B cell (primary cell): ENCODE data around the gene IMP3. TPM values are rescaled to one million over a fixed set of nuclear protein-coding genes. Genes with fewer than 3 reads are reported as not detected.

Experiments
- ATAC-seq: fragments of 200-7000 bp; cut with Tn5 transposase; one replicate; pipeline ENCODE4 v1.10.0; 2021; ENCODE audit warnings: low read depth, mild to moderate bottlenecking, moderate number of reproducible peaks, moderate library complexity
- CTCF ChIA-PET: fragments of 350-600 bp; sonication (Branson Sonifier 250); formaldehyde crosslinking; loops from one replicate; lab custom pipeline; 2021; ENCODE audit warnings: antibody characterized with exemption, inconsistent platforms; lab: Charles Lee
- POLR2A ChIA-PET: fragments of 350-600 bp; sonication (Branson Sonifier 250); formaldehyde crosslinking; loops from one replicate; lab custom pipeline; 2021; ENCODE audit warnings: antibody characterized with exemption; lab: Charles Lee
- DNase-seq: peaks from one replicate; pipeline ENCODE4 v3.0.0; 2013
- H2AFZ ChIP-seq: 2 replicates; pipeline ENCODE4 v1.6.1; 2012; ENCODE audit warnings: mild to moderate bottlenecking, low read depth, low read length; ENCODE audit not compliant: insufficient read depth, poor library complexity, severe bottlenecking
- H3K27ac ChIP-seq, 2 donors: 1 replicate in 1 of 2; 2 replicates in 1 of 2; pipeline ENCODE4 v1.5.1; 2012 to 2013; ENCODE audit warnings: low read length in 2 of 2, mild to moderate bottlenecking in 2 of 2, moderate library complexity in 1 of 2
- H3K27me3 ChIP-seq, 4 experiments: fragments of 200-600 bp in 1 of 4; sonication (generic) in 1 of 4; replicated peaks in 1 of 4; 1 replicate in 2 of 4; 2 replicates in 2 of 4; pipeline versions ENCODE4 v1.6.1 to v1.7.0; 2013 to 2016; ENCODE audit warnings: low read length in 3 of 4, mild to moderate bottlenecking in 2 of 4, mixed read lengths in 1 of 4, moderate library complexity in 1 of 4; ENCODE audit not compliant: insufficient read depth in 4 of 4, control insufficient read depth in 3 of 4; ENCODE audit errors: control extremely low read depth in 1 of 4
- H3K36me3 ChIP-seq, 2 experiments: replicated peaks in 1 of 2; 1 replicate in 1 of 2; 2 replicates in 1 of 2; pipeline versions ENCODE4 v1.6.1 to v1.7.1; 2013; ENCODE audit warnings: low read length in 1 of 2; ENCODE audit not compliant: insufficient read depth in 2 of 2, control insufficient read depth in 1 of 2; ENCODE audit errors: control extremely low read depth in 1 of 2, extremely low read depth in 1 of 2
- H3K4me1 ChIP-seq, 2 donors: fragments of 200-600 bp in 1 of 2; sonication (generic) in 1 of 2; 1 replicate in 1 of 2; 2 replicates in 1 of 2; pipeline versions ENCODE4 v1.5.1 to v1.6.1; 2013 to 2017; ENCODE audit warnings: low read length in 2 of 2; ENCODE audit not compliant: control insufficient read depth in 2 of 2, insufficient read depth in 2 of 2
- H3K4me2 ChIP-seq: replicated peaks from 2 replicates; pipeline ENCODE3; 2012; ENCODE audit warnings: mild to moderate bottlenecking, low read depth, low read length; ENCODE audit not compliant: poor library complexity, severe bottlenecking
- H3K4me3 ChIP-seq, 5 experiments: fragments of 200-600 bp in 1 of 5; sonication (generic) in 1 of 5; 1 replicate in 3 of 5; 2 replicates in 2 of 5; pipeline versions ENCODE4 v1.5.1 to v1.7.0; 2011 to 2016; ENCODE audit warnings: low read length in 4 of 5, mild to moderate bottlenecking in 4 of 5, low read depth in 2 of 5, control low read depth in 1 of 5, moderate library complexity in 1 of 5; ENCODE audit not compliant: insufficient read depth in 1 of 5; ENCODE audit errors: control extremely low read depth in 1 of 5, extremely low read depth in 1 of 5
- H3K79me2 ChIP-seq: fragments of 200-600 bp; sonication (generic); one replicate; pipeline ENCODE4 v1.6.0; 2016; ENCODE audit warnings: low read length; ENCODE audit not compliant: control insufficient read depth, insufficient read depth
- H3K9ac ChIP-seq: fragments of 200-600 bp; sonication (generic); 2 replicates; pipeline ENCODE4 v1.6.1; 2017; ENCODE audit warnings: mild to moderate bottlenecking, low read length, moderate library complexity
- H3K9me3 ChIP-seq, 3 donors: one replicate each; pipeline versions ENCODE4 v1.6.1 to v1.7.1; 2013; ENCODE audit warnings: low read length in 2 of 3; ENCODE audit not compliant: control insufficient read depth in 2 of 3, insufficient read depth in 1 of 3; ENCODE audit errors: control extremely low read depth in 1 of 3
- H4K20me1 ChIP-seq: 2 replicates; pipeline ENCODE4 v1.6.0; 2012; ENCODE audit warnings: mild to moderate bottlenecking, low read length; ENCODE audit not compliant: insufficient read depth, control insufficient read depth, poor library complexity, severe bottlenecking
- H3K27ac Mint-ChIP-seq: one replicate; pipeline ENCODE4 v1.8.0; 2021; ENCODE audit warnings: mixed read lengths
- H3K27me3 Mint-ChIP-seq: one replicate; pipeline ENCODE4 v1.8.0; 2021; ENCODE audit warnings: mixed read lengths
- H3K4me1 Mint-ChIP-seq: one replicate; pipeline ENCODE4 v1.8.0; 2021; ENCODE audit warnings: mixed read lengths
- H3K4me3 Mint-ChIP-seq: one replicate; pipeline ENCODE4 v1.8.0; 2021; ENCODE audit warnings: mixed read lengths
- H3K9me3 Mint-ChIP-seq: one replicate; pipeline ENCODE4 v1.8.0; 2022; ENCODE audit warnings: mixed read lengths; ENCODE audit not compliant: insufficient read depth
- EZH2 ChIP-seq: IDR thresholded peaks from 2 replicates; pipeline ENCODE4 v1.6.1; 2012; ENCODE audit warnings: borderline replicate concordance, low read depth, mild to moderate bottlenecking, moderate library complexity, low read length; ENCODE audit not compliant: insufficient read depth, poor library complexity, severe bottlenecking
- WGBS: methylation state at CpG from one replicate; pipeline ENCODE4 v1.1.5; 2013; ENCODE audit warnings: missing lambda C conversion rate; ENCODE audit not compliant: insufficient coverage; 5-methylcytosine and 5-hydroxymethylcytosine counted together
- intact Hi-C: fragments of 100-400 bp; cut with micrococcal nuclease; formaldehyde crosslinking; loops from one replicate; pipeline ENCODE4 v1.10.0; 2022
- polyA plus RNA-seq: library from polyadenylated mRNA; depleted of rRNA; stranded (reverse); fragments of >200 nt; gene quantifications from 2 replicates; pipeline ENCODE4 v1.2.3, GENCODE V29; 2012
- total RNA-seq, 2 donors: library from RNA; stranded (reverse); fragments of 120-200 nt in 1 of 2; gene quantifications; 1 replicate in 1 of 2; 2 replicates in 1 of 2; pipeline versions ENCODE4 v1.2.3 to v1.2.4, GENCODE V29; 2013 to 2022
- TF ChIP-seq, protein P1 (sequence below): fragments of 200-600 bp; IDR thresholded peaks from one replicate; pipeline ENCODE4 v1.8.0; 2022; ENCODE audit warnings: antibody characterized with exemption, mild to moderate bottlenecking

Gene IMP3
- total and polyA plus RNA-seq, 2 donors (not counting 1 experiment from before 2014, with no cell fraction given), result 60.8 to 85.1 TPM

DNA sequence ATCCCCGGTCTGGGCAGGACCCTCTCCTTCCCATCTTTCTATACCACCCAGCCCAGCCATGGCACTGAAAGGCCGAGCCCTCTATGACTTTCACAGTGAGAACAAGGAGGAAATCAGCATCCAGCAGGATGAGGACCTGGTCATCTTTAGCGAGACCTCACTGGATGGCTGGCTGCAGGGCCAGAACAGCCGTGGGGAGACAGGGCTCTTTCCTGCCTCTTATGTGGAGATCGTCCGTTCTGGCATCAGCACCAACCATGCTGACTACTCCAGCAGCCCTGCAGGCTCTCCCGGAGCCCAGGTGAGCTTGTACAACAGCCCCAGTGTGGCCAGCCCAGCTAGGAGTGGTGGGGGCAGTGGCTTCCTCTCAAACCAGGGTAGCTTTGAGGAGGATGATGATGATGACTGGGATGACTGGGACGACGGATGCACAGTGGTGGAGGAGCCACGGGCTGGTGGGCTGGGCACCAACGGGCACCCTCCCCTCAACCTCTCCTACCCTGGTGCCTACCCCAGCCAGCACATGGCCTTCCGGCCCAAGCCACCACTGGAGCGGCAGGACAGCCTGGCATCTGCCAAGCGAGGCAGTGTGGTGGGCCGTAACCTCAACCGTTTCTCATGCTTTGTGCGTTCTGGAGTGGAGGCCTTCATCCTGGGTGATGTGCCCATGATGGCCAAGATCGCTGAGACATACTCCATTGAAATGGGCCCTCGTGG, 9.2 kb upstream of the IMP3 start:
- no peak for DNase-seq
- ATAC-seq, result no peak
- no peaks in the 10 kb centered on the region for H3K36me3 ChIP-seq
- CTCF ChIA-PET, result interaction anchor here (1.4 kb wide), 1 partner anchor 9 kb away, joined by 3 read pairs; the partner anchor contains the start of gene IMP3
- Mint-ChIP-seq H3K9me3 (no peaks in the 10 kb centered on the region), H3K27me3 (peaks cover 14% of the 10 kb centered on the region), H3K27ac (no peak overlapping the region), H3K4me1 (peaks cover 13% of the 10 kb centered on the region), H3K4me3 (peak overlapping the region; percentile 89)
- no peak overlapping the region for H3K4me3 ChIP-seq
- no peaks in the 10 kb centered on the region for H4K20me1 ChIP-seq
- peaks cover 0 to 28% (median 12%) of the 10 kb centered on the region in 4 experiments for H3K27me3 ChIP-seq
- peaks cover 0 to 4% (median 0%) of the 10 kb centered on the region in 3 donors for H3K9me3 ChIP-seq
- intact Hi-C loops, result loop anchor here (10.0 kb wide), 1 partner anchor 624 kb away; the partner anchor contains the start of gene PPCDC
- H3K27ac ChIP-seq, result no peak overlapping the region
- WGBS, result 96% methylated on average over 19 of the region's 19 CpGs
- no peaks in the 10 kb centered on the region for H3K79me2 ChIP-seq
- H3K9ac ChIP-seq, result no peak overlapping the region
- peaks cover 15 to 17% of the 10 kb centered on the region in 2 donors for H3K4me1 ChIP-seq
- H3K4me2 ChIP-seq, result no peak overlapping the region
- H2AFZ ChIP-seq, result no peak overlapping the region
- POLR2A ChIA-PET, result no interaction called here
- no peak for TF ChIP-seq EZH2
- TF ChIP-seq, protein P1, sequence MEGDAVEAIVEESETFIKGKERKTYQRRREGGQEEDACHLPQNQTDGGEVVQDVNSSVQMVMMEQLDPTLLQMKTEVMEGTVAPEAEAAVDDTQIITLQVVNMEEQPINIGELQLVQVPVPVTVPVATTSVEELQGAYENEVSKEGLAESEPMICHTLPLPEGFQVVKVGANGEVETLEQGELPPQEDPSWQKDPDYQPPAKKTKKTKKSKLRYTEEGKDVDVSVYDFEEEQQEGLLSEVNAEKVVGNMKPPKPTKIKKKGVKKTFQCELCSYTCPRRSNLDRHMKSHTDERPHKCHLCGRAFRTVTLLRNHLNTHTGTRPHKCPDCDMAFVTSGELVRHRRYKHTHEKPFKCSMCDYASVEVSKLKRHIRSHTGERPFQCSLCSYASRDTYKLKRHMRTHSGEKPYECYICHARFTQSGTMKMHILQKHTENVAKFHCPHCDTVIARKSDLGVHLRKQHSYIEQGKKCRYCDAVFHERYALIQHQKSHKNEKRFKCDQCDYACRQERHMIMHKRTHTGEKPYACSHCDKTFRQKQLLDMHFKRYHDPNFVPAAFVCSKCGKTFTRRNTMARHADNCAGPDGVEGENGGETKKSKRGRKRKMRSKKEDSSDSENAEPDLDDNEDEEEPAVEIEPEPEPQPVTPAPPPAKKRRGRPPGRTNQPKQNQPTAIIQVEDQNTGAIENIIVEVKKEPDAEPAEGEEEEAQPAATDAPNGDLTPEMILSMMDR, result no peak
